CD4-positive, alpha-beta T cell treated with Interleukin-15 for 1 hour (primary cell): ENCODE results near the gene RABGEF1.
"Not testable (repeated sequence)": the region's sequence is repeated elsewhere in the genome, so short reads cannot be mapped to it uniquely, and the experiment has no call there.

Experiments used
- DNase-seq: peaks from one replicate; pipeline ENCODE4 v3.0.0-alpha.2; 2020

The RABGEF1 gene

DNA sequence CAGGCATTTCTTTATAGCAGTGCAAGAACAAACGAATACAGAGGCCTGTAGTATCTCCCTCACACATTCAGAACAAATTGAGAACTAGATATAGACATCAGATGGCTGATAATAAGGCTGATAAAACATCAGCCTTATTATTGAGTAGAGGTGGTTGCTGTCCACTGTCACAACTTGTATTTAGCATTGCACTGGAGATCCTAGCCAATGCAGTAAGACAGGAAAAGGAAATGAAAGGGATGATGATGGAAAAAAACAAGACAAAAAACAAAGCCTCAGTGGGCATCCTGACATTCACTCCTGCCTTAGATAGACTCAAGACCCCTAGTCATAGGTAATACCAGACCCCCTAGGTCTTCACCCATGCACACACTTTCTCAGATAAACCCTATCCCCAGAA is 4.7 kb upstream of the RABGEF1 start:
- DNase-seq, result no peak

DNA sequence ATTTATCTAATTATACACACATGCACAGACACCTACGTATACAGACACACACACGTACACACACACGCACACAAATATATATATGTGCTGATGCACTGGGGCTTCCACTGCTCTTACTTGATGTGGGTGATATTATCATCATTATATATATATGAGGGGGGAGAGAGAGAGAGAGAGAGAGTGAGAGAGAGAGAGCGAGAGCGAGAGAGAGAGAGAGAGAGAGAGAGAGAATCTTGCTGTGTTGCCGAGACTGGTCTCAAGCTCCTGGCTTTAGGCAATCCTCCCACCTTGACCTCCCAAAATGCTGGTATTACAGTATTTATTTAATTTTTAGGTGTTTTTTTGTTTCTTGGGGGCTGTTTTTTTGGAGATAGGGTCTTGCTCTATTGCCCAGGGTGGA is 3.6 kb upstream of the RABGEF1 start:
- no peak for DNase-seq

DNA sequence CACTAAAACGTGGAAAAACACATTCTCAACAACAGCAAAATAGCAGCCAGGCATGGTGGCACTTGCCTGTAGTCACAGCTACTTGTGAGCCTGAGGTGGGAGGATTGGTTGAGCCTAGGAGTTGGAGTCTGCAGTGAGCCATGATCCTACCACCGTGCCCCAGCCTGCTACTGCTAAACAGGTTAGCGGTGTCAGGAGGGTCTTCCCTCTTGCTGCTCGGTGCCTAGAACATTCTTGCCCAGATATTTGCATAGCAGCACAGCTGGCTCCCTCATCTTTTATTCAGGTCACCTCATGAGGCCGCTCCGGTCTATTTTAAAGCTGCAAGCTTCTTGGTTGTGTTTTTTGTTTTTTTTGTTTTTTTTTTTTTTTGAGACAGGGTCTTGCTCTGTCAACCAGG is 2.9 kb upstream of the RABGEF1 start:
- DNase-seq, result no peak

DNA sequence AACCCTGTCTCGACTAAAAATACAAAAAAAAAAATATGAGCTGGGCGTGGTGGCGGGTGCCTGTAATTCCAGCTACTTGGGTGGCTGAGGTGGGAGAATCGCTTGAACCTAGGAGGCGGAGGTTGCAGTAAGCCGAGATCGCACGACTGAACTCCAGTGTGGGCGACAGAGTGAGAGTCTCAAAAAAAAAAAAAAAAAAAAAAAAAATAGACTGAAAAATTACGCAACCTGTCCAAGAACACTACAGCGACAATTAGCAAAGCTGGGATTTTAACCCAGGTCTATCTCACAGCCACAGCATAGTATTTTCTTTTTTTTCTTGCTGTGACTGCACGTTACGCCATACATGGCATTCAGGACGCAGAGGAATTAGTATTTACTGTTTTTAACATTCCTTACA is 1.1 kb upstream of the RABGEF1 start:
- DNase-seq, result no peak

- no peak for DNase-seq
These were observed 606 bp upstream of the RABGEF1 start for GRCh38 chr7:66739953-66740301.

- peak; percentile 32 for DNase-seq
These were observed 612 bp downstream of the RABGEF1 start for GRCh38 chr7:66740980-66741709.

DNA sequence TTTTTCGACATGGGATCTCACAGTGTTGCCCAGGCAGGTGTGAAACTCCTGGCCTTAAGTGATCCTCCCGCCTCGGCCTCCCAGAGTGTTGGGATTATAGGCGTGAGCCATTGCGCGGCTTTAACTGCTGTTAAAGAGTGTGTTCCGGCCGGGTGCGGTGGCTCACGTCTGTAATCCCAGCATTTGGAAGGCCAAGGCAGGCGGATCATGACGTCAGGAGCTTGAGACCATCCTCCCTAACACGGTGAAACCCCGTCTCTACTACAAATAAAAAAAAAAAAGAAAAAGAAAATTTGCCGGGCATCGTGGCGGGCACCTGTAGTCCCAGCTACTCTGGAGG is 1.1 kb downstream of the RABGEF1 start:
- DNase-seq, result no peak

- DNase-seq, result not testable (repeated sequence)
These were observed 1.8 kb downstream of the RABGEF1 start for GRCh38 chr7:66742298-66742697.

GRCh38 chr7:66743920-66744319 is 3.4 kb downstream of the RABGEF1 start:
- no peak for DNase-seq

GRCh38 chr7:66747385-66747784 is 6.9 kb downstream of the RABGEF1 start:
- no peak for DNase-seq

- DNase-seq, result no peak
These were observed 7.5 kb downstream of the RABGEF1 start for GRCh38 chr7:66747881-66748511.

DNA sequence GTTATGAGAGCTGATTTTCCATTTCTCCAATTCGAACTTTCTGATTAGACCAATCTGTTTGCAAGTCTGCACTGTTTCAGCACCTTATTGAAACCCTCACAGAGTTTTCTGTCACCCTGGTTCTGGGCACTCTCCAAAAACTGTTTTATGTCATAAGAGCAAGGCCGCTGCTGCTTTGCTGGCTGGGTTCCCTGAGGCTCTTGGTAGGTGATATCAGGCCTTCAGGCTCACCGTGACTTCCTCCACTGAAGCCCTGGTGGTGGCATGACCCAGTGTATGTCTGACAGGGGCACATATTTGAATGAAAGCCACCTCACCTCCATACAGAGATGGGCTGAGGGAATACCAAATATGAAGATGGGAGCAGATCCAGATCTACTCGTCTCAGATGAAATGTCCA is 8.3 kb downstream of the RABGEF1 start:
- no peak for DNase-seq

- no peak for DNase-seq
These were observed 11.4 kb downstream of the RABGEF1 start for GRCh38 chr7:66751945-66752344.

DNA sequence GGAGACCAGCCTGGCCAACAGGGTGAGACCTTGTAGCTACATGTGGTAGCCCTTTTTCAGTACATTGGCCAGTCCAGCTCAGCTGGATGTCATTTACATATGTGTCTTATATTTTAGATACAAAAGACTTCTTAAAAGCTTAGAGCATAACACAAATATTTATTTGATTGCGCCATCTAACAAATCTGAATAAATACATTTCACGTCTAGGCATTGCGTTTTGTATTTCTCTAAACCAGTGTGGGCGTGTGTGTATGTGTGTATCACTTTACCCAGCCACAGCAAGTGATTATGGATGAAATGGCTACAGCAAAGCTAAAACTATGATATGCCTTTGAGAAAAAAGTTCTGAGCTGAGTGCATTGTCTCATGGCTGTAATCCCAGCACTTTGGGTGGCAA is 14.0 kb downstream of the RABGEF1 start:
- DNase-seq, result no peak

DNA sequence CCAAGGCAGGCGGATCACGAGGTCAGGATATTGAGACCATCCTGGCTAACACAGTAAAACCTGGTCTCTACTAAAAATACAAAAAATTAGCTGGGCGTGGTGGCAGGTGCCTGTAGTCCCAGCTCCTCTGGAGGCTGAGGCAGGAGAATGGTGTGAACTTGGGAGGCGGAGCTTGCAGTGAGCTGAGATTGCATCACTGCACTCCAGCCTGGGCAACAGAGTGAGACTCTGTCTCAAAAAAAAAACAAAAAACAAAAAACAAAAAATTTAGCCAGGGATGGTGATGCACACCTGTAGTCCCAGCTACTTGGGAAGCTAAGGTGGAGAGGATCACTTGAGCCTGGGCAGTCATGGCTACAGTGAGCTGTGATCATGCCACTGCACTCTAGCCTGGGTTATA is 14.5 kb downstream of the RABGEF1 start:
- DNase-seq, result not testable (repeated sequence)

GRCh38 chr7:66756227-66756626 is 15.7 kb downstream of the RABGEF1 start:
- not testable (repeated sequence) for DNase-seq

- no peak for DNase-seq
These were observed 16.4 kb downstream of the RABGEF1 start for GRCh38 chr7:66756889-66757288.

GRCh38 chr7:66757939-66758338 is 17.4 kb downstream of the RABGEF1 start:
- DNase-seq, result no peak

DNA sequence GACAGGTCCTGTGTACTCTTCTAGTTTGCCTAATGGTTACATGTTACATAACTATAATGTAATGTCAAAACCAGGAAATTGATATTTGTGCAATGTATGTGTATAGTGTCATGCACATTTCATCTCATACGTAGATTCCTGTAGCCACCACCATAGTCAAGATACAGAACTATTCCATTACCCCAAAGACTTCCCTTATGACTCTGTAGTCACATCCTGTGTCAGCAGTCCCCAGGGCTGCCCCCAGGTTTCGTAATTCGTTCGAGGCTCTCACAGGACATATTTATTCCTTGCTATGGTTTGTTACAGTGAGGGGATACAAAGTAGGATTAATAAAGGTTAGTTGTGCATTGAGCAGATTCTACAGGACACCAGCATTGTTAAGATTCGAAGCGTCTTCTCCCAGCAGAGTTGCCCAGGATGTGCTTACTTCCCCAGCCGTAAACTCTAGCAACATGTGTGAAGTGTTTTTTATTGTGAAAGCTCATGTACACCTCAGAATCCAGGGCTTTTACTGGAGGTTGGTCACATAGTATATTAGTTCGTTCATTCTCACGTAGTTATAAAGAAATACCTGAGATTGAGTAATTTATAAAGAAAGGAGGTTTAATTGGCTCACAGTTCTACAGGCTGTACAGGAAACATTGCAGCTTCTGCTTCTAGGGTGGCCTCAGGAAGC is 18.6 kb downstream of the RABGEF1 start:
- peak; percentile 59 for DNase-seq

GRCh38 chr7:66763183-66763582 is 22.6 kb downstream of the RABGEF1 start:
- not testable (repeated sequence) for DNase-seq

- not testable (repeated sequence) for DNase-seq
These were observed 23.3 kb downstream of the RABGEF1 start for GRCh38 chr7:66763633-66764355.

DNA sequence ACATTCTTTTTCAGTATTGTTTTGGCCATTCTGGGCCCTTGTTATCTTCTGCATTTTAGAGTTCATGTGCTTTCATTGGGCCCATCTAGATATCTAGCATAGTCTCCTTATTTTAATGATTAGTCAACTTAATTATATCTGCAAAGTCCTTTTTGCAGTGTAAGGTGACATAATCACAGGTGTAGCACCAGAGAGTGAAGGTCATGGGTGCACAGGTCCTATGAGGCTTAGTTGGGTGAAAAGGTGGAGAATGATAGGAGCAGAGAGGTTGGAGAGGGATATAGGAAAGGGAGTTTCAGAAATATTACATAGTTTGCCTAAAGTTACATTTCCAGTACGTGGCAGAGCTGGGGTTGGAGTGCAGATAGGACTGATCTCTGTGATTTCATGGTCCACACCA is 24.4 kb downstream of the RABGEF1 start:
- not testable (repeated sequence) for DNase-seq

DNA sequence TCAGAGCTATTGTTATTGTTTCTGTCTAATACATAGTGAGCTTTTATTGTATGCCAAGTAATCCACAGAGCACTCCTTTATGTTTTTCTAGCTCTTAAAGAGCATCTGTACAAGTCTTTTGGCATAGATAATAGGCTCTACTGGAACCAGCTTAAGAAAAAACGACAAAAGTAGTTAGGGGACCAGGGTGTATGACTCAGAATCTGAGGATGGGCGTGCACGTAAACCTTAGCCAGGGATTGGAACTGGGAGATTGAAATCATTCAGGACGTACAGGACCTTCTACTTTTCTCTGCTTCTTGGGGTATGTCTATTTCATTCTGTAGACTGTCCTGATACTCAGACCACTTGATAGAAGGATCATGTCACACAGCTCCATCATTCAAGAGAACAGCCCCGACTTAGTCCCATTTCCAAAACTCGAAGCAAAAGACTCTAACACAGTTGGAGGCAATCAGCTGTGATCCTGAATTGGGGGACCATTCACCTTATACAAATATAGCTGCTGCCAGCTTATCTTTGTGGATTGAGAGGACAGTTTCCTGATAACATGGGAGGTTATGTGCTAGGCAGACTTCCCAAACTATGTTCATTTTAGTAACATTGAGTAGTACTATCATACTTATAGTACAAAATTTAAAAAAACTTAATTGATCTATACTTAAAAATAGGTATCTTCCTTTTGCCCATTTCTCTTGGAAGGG is 24.9 kb downstream of the RABGEF1 start:
- not testable (repeated sequence) for DNase-seq
